SU-DHL-6 (cell line): Measurements from ENCODE around the gene MICOS13.
"Not testable (repeated sequence)": the region's sequence is repeated elsewhere in the genome, so short reads cannot be mapped to it uniquely, and the experiment has no call there.

Experiments used
- H2AFZ ChIP-seq: fragments of 200-600 bp; sonication (generic); 2 replicates; pipeline ENCODE4 v1.6.1; 2014; ENCODE audit warnings: low read depth, mild to moderate bottlenecking, moderate library complexity, mixed read lengths, antibody characterized with exemption, low read length; ENCODE audit not compliant: severe bottlenecking
- H3F3A ChIP-seq: fragments of 200-600 bp; shearing (Covaris generic); 2 replicates; pipeline ENCODE4 v1.6.0; 2016; ENCODE audit warnings: antibody characterized with exemption, mild to moderate bottlenecking; ENCODE audit not compliant: insufficient read depth
- H3K27ac ChIP-seq: fragments of 200-600 bp; sonication (generic); 2 replicates; pipeline ENCODE4 v1.5.1; 2016; ENCODE audit warnings: low read depth, mild to moderate bottlenecking, low read length, moderate library complexity, mixed read lengths
- H3K27me3 ChIP-seq: fragments of 200-600 bp; sonication (generic), shearing (Covaris generic); 2 replicates; pipeline ENCODE4 v1.6.0; 2014; ENCODE audit warnings: mild to moderate bottlenecking, low read length
- H3K36me3 ChIP-seq: fragments of 200-600 bp; sonication (generic); 2 replicates; pipeline ENCODE4 v1.6.1; 2014; ENCODE audit warnings: mild to moderate bottlenecking, low read length, mixed read lengths
- H3K4me2 ChIP-seq: fragments of 300-600, 200-600 bp; shearing (Covaris generic), sonication (generic); 2 replicates; pipeline ENCODE4 v1.6.0; 2014; ENCODE audit warnings: low read length, low read depth, mild to moderate bottlenecking; ENCODE audit not compliant: poor library complexity, severe bottlenecking
- H3K4me3 ChIP-seq: fragments of 200-600 bp; sonication (generic); 2 replicates; pipeline ENCODE4 v1.5.1; 2014; ENCODE audit warnings: antibody characterized with exemption, low read length, mild to moderate bottlenecking, mixed read lengths; ENCODE audit not compliant: insufficient read depth, poor library complexity, severe bottlenecking
- H3K79me2 ChIP-seq: fragments of 200-600 bp; sonication (generic); 2 replicates; pipeline ENCODE4 v1.6.1; 2014; ENCODE audit warnings: mild to moderate bottlenecking, low read length, moderate library complexity; ENCODE audit not compliant: insufficient read depth
- H3K9ac ChIP-seq: fragments of 200-600 bp; sonication (generic); 2 replicates; pipeline ENCODE4 v1.7.0; 2014; ENCODE audit warnings: mild to moderate bottlenecking, low read length
- H3K9me2 ChIP-seq: fragments of 200-600 bp; sonication (generic); replicated peaks from 2 replicates; pipeline ENCODE4 v1.6.1; 2014; ENCODE audit warnings: low read length; ENCODE audit not compliant: insufficient read depth
- H3K9me3 ChIP-seq: fragments of 200-600 bp; sonication (generic); 2 replicates; pipeline ENCODE4 v1.6.1; 2014; ENCODE audit warnings: low read length, mixed read lengths; ENCODE audit not compliant: insufficient read depth
- H4K20me1 ChIP-seq: fragments of 200-600 bp; sonication (generic); 2 replicates; pipeline ENCODE4 v1.6.1; 2014; ENCODE audit warnings: low read depth, mild to moderate bottlenecking, antibody characterized with exemption, low read length, moderate library complexity, mixed read lengths
- EZH2phosphoT487 ChIP-seq: fragments of 200-600 bp; sonication (generic), shearing (Covaris generic); conservative IDR thresholded peaks from 2 replicates; pipeline ENCODE4 v1.6.1; 2018; ENCODE audit warnings: mild to moderate bottlenecking, antibody characterized with exemption, low read length, moderate library complexity, mixed read lengths
- TF ChIP-seq, protein P1 (sequence below): fragments of 200-600 bp; sonication (generic); IDR thresholded peaks from one replicate; pipeline ENCODE4 v1.5.1; 2017; ENCODE audit warnings: antibody characterized with exemption, mild to moderate bottlenecking, low read length, moderate library complexity; ENCODE audit not compliant: insufficient read depth, poor library complexity, severe bottlenecking

Gene MICOS13

DNA sequence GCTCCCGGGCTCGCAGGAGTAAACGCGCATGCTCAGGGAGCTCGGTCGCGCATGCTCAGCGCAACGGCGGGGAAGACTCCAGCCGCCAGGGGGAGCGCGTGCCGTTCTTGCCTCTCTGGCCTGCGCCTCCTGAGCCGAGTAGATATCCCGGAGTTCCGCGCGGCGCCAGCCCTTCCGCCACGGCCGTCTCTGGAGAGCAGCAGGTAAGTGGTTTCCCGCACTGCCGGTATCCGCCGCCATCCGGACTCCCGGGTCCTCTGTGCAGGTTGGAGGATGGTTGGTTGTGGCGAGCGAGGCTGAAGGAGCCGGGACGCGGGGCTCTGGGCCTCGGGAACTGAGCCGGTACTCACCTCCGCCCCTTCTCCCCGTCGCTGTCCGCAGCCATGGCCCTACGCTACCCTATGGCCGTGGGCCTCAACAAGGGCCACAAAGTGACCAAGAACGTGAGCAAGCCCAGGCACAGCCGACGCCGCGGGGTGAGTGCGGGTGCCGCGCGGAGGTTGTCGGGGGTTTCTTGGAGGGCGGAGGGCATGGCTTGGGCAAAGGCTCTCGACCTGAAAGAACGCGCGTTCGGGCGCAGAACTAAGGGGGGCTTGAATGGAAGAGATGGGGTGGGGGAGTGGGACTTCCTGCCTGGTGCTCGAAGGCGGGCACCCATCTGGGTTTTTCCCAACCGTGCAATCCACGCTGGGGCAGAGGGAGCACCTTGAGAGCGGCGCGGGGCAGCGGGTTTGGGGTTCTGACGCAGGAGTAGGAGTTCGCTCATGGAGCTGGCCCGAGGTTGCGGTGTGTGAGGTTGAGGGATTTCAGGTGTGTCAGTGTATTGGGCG is 10.0 kb upstream of the MICOS13 start, which contains the start of gene RPL36:
Gene RPL36, plus strand, starts transcription at position 171 of the 830 bp plus-strand sequence. Its CDS starts 213 bp downstream, at position 384.
- Histone ChIP-seq H3K27me3 (no peaks in the 10 kb centered on the region), H3F3A (peaks cover 39% of the 10 kb centered on the region), H3K79me2 (peaks cover 30% of the 10 kb centered on the region), H3K4me3 (peak within 1 kb of the TSS; percentile 73), H3K9ac (peak within 1 kb of the TSS; percentile 95), H3K9me3 (no peaks in the 10 kb centered on the region), H2AFZ (peak within 1 kb of the TSS; percentile 93), H3K27ac (peak within 1 kb of the TSS; percentile 83), H4K20me1 (no peaks in the 10 kb centered on the region; the same call in 1 of the 2 replicates), H3K9me2 (no peaks in the 10 kb centered on the region), H3K4me2 (peak within 1 kb of the TSS; percentile 77), H3K36me3 (no peaks in the 10 kb centered on the region; the same call in 1 of the 2 replicates)
- TF ChIP-seq EZH2phosphoT487, result no peak
- TF ChIP-seq, protein P1, sequence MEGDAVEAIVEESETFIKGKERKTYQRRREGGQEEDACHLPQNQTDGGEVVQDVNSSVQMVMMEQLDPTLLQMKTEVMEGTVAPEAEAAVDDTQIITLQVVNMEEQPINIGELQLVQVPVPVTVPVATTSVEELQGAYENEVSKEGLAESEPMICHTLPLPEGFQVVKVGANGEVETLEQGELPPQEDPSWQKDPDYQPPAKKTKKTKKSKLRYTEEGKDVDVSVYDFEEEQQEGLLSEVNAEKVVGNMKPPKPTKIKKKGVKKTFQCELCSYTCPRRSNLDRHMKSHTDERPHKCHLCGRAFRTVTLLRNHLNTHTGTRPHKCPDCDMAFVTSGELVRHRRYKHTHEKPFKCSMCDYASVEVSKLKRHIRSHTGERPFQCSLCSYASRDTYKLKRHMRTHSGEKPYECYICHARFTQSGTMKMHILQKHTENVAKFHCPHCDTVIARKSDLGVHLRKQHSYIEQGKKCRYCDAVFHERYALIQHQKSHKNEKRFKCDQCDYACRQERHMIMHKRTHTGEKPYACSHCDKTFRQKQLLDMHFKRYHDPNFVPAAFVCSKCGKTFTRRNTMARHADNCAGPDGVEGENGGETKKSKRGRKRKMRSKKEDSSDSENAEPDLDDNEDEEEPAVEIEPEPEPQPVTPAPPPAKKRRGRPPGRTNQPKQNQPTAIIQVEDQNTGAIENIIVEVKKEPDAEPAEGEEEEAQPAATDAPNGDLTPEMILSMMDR, result peak; percentile 86

- H3K4me2 ChIP-seq, H3K36me3 ChIP-seq, H3K9me2 ChIP-seq, H3K27ac ChIP-seq, H4K20me1 ChIP-seq, H3K4me3 ChIP-seq, H2AFZ ChIP-seq, H3K9me3 ChIP-seq, H3K9ac ChIP-seq, H3K27me3 ChIP-seq: not testable (repeated sequence)
- Histone ChIP-seq H3K79me2 (peaks cover 30% of the 10 kb centered on the region), H3F3A (peaks cover 29% of the 10 kb centered on the region)
Measured at GRCh38 chr19:5688262-5688881, 8.1 kb upstream of the MICOS13 start.

DNA sequence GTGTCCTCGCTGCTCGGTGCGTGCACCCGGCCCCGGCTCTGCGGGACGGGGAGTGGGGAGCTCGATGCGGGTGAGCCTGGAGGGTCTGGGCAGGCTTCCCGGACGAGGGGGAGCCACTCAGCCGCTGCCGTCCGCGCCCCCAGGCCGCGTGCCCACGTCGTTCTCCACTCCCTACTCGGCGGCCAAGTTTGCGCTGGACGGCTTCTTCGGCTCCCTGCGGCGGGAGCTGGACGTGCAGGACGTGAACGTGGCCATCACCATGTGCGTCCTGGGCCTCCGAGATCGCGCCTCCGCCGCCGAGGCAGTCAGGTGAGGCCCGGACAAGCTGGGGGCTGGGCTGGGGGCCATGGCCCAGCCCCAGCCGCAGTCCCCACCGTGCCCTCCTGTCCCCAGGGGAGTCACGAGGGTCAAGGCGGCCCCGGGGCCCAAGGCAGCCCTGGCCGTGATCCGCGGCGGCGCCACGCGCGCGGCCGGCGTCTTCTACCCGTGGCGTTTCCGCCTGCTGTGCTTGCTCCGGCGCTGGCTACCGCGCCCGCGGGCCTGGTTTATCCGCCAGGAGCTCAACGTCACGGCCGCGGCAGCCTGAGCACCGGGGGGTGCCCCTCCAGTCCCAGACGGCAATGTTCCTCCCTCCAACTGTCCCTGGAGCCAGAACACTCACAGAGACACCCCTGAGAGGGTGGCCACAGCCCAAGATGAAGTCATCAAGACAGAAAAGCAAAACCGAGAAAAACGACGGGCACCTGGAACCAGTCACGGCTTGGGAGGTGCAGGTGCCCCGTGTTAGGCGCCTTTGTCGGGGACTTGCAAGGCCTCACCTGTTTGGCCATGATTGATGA is 7.3 kb upstream of the MICOS13 start:
- Histone ChIP-seq H3K27me3 (no peaks in the 10 kb centered on the region), H3K4me3 (no peak overlapping the region), H3F3A (peaks cover 22% of the 10 kb centered on the region), H3K27ac (no peak overlapping the region), H3K79me2 (peaks cover 23% of the 10 kb centered on the region), H4K20me1 (no peaks in the 10 kb centered on the region), H3K9me3 (no peaks in the 10 kb centered on the region), H3K36me3 (no peaks in the 10 kb centered on the region; the same call in 1 of the 2 replicates), H3K9ac (no peak overlapping the region), H3K9me2 (no peaks in the 10 kb centered on the region), H2AFZ (no peak overlapping the region), H3K4me2 (peak overlapping the region; percentile 75)
- TF ChIP-seq EZH2phosphoT487, result no peak
- TF ChIP-seq, protein P1, result peak; percentile 7
